NCI-H2171 (cell line): ENCODE measurements around the gene EXOC7.

Source experiments
- DNase-seq: peaks from one replicate; lab custom pipeline; 2025; lab: John Stamatoyannopoulos, UW

EXOC7 gene

DNA sequence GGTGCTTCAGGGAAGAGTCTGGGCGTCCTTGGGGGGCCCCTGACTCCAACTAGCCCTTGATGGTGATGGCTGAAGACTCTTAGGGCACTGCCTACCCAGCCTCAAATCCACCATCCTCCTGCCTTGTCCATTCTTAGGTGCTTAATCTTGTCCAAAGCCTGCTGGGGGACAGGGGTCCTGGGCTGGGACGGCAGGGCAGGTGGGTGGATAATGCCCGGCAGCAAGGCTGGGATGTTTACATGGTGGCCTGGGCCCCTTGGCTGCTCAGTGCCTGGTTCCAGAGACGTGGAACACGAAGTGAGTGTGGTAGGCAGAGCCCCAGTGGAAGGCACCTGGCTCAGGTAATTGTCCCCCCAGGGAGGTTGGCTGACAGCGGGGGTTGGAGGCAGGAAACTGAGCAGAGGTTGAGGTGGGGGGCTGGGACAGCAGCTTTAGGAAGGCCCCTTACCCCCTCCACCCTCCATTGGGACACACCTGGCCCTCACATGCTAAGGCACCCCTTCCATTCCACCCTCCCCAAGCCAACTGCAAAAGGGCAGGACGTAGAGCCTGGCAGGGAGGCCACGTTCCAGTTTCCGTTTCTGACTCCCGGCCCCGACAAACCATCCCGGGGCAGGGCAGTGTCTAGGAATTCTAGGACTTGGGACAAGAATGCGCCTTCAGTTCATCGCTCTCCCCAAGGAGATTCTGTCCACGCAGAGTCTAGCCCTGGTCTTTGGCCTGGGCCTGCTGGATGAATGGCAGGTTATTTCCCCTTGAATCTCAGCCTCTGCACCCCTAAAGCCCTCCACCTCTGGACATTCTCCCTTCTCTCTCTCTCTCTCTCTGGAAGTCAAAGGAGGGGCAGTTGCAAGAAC lies 35.5 kb upstream of the EXOC7 start:
- no peak for DNase-seq

- DNase-seq = no peak
Measured at GRCh38 chr17:76138234-76138895, 34.8 kb upstream of the EXOC7 start.

DNA sequence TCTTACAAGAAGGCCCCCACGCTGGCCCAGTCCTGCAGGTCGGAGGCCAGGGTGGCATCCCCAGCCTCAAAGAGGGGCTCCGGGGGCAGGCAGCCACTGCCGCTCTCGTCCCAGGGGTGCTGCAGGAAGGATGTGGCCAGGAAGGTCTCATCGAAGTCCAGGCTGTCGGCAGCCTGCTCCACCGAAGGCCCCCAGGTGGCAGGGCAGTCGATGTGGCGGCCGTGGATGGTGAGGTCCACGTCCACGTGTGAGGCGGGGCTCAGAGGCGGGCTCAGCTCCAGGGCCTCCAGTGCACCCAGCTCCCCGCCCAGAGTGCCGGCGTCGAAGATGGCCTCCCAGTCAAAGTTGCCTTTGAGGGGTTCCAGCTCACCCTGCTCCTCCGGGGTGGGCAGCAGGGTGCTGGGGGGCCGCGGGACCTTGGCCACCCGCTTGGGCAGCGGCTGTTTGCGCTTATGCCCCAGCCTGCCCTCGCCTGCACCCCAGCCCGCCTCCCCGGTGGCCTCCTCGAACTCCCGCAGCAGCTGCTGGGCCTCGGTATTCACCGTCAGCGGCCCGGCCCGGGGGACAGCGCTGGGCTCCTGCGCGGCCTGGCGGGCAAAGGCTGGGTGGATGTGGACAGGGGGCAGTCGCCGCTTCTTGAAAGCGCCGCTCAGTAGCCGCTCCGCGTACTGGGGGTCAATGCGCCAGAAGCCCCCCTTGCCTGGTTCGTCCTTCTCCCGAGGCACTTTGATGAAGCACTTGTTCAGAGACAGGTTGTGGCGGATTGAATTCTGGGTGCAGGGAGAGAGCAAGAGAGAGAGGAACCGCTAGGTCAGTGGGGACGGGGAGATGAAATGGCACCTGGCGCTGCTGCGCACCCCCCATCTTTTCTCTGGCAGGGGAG lies 34.0 kb upstream of the EXOC7 start:
- DNase-seq = no peak

DNA sequence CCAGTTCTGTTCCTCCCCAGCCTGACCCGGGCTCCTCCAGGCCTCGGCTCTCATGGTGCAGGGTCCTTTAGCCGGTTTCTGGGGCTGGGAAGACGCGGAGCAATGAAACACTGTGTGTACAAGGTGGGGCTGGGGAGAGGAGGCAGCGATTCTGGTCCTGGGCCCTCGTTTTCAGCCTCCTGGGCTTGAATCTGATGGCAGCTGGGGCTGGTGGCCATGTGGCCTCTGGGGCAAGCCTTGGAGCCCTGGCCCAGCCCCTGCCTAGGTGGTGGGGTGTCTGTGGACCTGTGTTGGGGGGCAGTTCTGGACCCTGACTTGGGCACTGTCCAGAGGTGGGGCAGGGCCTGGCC lies 33.4 kb upstream of the EXOC7 start:
- no peak for DNase-seq

GRCh38 chr17:76136276-76137000 lies 32.9 kb upstream of the EXOC7 start:
- no peak for DNase-seq

- DNase-seq = no peak
Measured at GRCh38 chr17:76135810-76136188, 32.2 kb upstream of the EXOC7 start.

DNA sequence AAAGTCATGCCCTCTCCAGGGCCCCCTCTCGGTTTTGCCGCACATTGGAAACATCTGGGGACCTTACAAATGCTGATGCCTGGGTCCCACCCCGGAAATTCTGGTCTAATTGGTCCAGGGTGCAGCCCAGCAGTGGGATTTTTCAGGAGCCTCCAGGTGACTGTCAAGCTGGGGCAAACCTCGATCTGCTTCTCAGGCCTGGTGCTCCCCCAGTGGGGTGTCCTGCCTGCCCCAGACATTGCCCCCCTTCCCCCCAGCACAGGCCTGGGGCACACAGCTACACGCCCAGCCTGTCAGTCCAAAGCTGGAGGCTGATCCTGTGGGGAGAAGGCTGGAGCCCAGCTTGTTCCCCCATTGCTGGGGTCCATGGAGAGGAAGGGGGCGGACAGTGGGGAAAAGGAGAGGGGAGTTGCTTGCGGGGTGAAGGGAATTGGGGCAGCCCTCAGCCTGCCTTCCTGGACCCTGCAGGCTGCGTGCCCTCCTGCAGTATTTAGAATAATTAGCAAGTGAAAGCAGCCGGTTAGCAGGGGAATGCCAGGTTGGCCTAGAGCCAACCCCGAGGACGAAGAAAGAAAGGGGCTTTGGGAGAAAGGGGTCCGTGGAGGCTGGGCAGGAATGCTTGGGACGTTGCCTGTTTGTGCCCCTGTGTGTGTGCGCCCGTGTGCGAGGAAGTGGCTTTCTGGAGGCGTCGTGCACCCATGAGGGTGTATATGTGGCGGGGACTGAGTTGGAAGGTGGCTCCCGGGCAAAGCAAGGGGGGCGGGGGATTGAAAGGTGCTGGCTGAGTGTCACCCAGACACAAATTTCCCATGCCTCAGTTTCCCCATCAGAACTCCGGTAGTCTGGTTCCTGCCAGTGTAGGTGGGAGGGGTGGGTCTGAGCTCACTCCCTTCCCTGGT lies 31.6 kb upstream of the EXOC7 start:
- DNase-seq = no peak

- DNase-seq = no peak
Measured at GRCh38 chr17:76132574-76133338, 29.2 kb upstream of the EXOC7 start.

GRCh38 chr17:76131692-76132573 lies 28.3 kb upstream of the EXOC7 start:
- DNase-seq = no peak

GRCh38 chr17:76131051-76131691 lies 27.6 kb upstream of the EXOC7 start:
- no peak for DNase-seq

GRCh38 chr17:76130473-76130872 lies 26.9 kb upstream of the EXOC7 start:
- no peak for DNase-seq

GRCh38 chr17:76125922-76126321 lies 22.3 kb upstream of the EXOC7 start:
- no peak for DNase-seq

- no peak for DNase-seq
Measured at GRCh38 chr17:76125391-76125675, 21.7 kb upstream of the EXOC7 start.

- DNase-seq = no peak
Measured at GRCh38 chr17:76124582-76125390, 21.2 kb upstream of the EXOC7 start.

DNA sequence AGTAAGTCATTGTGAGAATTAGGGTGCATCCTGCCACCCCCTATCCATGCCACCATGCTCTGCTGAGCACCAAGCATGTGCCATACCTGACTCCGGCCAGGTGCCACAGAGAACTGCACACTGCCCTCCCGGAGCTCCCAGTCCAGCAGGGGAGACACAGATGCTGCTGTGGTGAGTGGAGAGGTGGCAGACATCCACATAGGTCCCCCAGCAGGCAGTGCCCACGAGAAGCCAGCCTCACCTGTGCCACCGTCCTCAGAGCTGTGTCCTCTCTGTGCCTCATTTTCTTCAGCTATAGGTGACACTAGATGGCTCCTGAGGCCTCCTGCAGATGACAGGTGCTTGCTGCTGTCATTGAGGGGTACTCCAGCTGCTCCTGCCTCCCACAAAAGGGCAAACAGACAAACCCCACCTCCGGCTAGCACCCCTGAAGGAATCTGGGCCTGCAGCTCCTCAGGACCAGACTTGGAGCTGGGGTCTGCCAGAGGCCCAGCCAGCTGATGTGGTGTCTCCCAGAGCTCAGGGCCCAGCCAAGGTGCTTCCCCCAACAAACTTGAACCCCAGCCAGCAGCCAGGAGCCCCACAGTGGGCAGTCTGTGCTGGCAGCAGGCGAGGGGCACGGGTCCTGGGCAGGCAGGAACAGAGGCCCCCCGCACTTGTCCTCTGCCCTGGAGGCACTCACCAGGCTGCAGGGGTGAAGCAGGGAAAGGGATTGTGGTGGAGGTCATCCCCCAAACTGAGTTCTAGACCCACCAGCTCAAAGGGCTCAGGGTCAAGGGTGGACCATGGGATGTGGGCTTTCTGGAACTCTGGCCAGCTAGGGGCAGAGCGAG lies 20.4 kb upstream of the EXOC7 start:
- DNase-seq = no peak

DNA sequence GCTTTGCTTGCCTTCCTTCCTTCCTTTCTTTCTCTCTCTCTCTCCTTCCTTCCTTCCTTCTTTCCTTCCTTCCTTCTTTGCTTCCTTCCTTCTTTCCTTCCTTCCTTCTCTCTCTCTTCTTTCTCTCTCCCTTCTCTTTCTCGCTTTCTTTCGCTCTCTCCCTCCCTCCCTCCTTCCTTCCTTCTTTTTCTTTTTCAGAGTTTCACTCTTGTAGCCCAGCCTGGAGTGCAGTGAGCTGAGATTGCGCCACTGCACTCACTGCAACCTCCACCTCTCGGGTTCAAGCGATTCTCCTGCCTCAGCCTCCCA lies 19.6 kb upstream of the EXOC7 start:
- DNase-seq = no peak

GRCh38 chr17:76122431-76123190 lies 19.0 kb upstream of the EXOC7 start:
- DNase-seq = no peak
